ENCODE results near the gene UBTF. TPM values are rescaled to one million over a fixed set of nuclear protein-coding genes. Genes with fewer than 3 reads are reported as not detected.

Gene UBTF
- total RNA-seq, 1 donor from 2014 or later = 23.7 TPM

GRCh38 chr17:44212507-44213402, 6.7 kb downstream of the UBTF start:
- no peak overlapping the region for H3K27ac Mint-ChIP-seq
- peaks cover 17% of the 10 kb centered on the region for H3K4me1 Mint-ChIP-seq

GRCh38 chr17:44211281-44212265, 7.9 kb downstream of the UBTF start:
- H3F3A ChIP-seq (ENCODE audit: low read depth) = peaks cover 25% of the 10 kb centered on the region
- no peak overlapping the region for H3K9ac ChIP-seq
- H3K4me3 Mint-ChIP-seq = no peak overlapping the region
- H2AFZ ChIP-seq (replicated peaks) = no peak overlapping the region
- peaks cover 4% of the 10 kb centered on the region for H3K27me3 Mint-ChIP-seq (ENCODE audit: insufficient read depth, low read depth)
- H4K20me1 ChIP-seq (ENCODE audit: low read depth) = peaks cover 35% of the 10 kb centered on the region
- H3K79me2 ChIP-seq (ENCODE audit: low read depth) = peaks cover 12% of the 10 kb centered on the region
- TF ChIP-seq EZH2 (IDR thresholded peaks at IDR 0.05) = no peak
- TF ChIP-seq EZH2phosphoT487 (IDR thresholded peaks at IDR 0.05) = no peak
- TF ChIP-seq CTCF (IDR thresholded peaks at IDR 0.05) = no peak
- H3K4me2 ChIP-seq = no peak overlapping the region
- peaks cover 3% of the 10 kb centered on the region for H3K36me3 ChIP-seq
- H3K27me3 ChIP-seq = no peaks in the 10 kb centered on the region
- no peaks in the 10 kb centered on the region for H3K4me1 ChIP-seq
- no peak overlapping the region for H3K27ac Mint-ChIP-seq
- H3K4me1 Mint-ChIP-seq = peaks cover 8% of the 10 kb centered on the region
- no peak overlapping the region for H3K27ac ChIP-seq
- no peak for DNase-seq (ENCODE audit: low spot score)
- peaks cover 20% of the 10 kb centered on the region for H3K36me3 Mint-ChIP-seq
- H3K4me3 ChIP-seq = no peak overlapping the region
- H3K9me3 Mint-ChIP-seq = no peaks in the 10 kb centered on the region
- H3K9me3 ChIP-seq (ENCODE audit: low read depth) = no peaks in the 10 kb centered on the region

More at GRCh38 chr17:44212507-44213402, 6.7 kb downstream of the UBTF start:
- H3F3A ChIP-seq (ENCODE audit: low read depth) = peaks cover 23% of the 10 kb centered on the region
- no peaks in the 10 kb centered on the region for H3K27me3 ChIP-seq
- no peak overlapping the region for H3K4me3 ChIP-seq
- DNase-seq (ENCODE audit: low spot score) = no peak
- H3K36me3 Mint-ChIP-seq = peaks cover 21% of the 10 kb centered on the region
- peaks cover 3% of the 10 kb centered on the region for H3K36me3 ChIP-seq
- H4K20me1 ChIP-seq (ENCODE audit: low read depth) = peaks cover 47% of the 10 kb centered on the region
- H2AFZ ChIP-seq (replicated peaks) = no peak overlapping the region
- H3K4me2 ChIP-seq = no peak overlapping the region
- no peak overlapping the region for H3K9ac ChIP-seq
- TF ChIP-seq EZH2 (IDR thresholded peaks at IDR 0.05) = no peak
- TF ChIP-seq CTCF (IDR thresholded peaks at IDR 0.05) = no peak
- TF ChIP-seq EZH2phosphoT487 (IDR thresholded peaks at IDR 0.05) = no peak
- H3K4me1 ChIP-seq = peaks cover 1% of the 10 kb centered on the region
- no peaks in the 10 kb centered on the region for H3K9me3 Mint-ChIP-seq
- H3K79me2 ChIP-seq (ENCODE audit: low read depth) = peaks cover 24% of the 10 kb centered on the region
- no peaks in the 10 kb centered on the region for H3K9me3 ChIP-seq (ENCODE audit: low read depth)
- H3K27ac ChIP-seq = no peak overlapping the region
- H3K4me3 Mint-ChIP-seq = no peak overlapping the region
- H3K27me3 Mint-ChIP-seq (ENCODE audit: insufficient read depth, low read depth) = peaks cover 8% of the 10 kb centered on the region

GRCh38 chr17:44210342-44211192, 8.9 kb downstream of the UBTF start:
- Histone ChIP-seq H3K79me2 (ENCODE audit: low read depth) (peaks cover 2% of the 10 kb centered on the region), H3F3A (ENCODE audit: low read depth) (peaks cover 20% of the 10 kb centered on the region), H4K20me1 (ENCODE audit: low read depth) (peaks cover 25% of the 10 kb centered on the region), H3K9me3 (ENCODE audit: low read depth) (no peaks in the 10 kb centered on the region), H3K27ac (no peak overlapping the region), H3K36me3 (peaks cover 3% of the 10 kb centered on the region), H3K4me3 (no peak overlapping the region), H3K9ac (no peak overlapping the region), H3K4me1 (no peaks in the 10 kb centered on the region), H2AFZ (replicated peaks) (no peak overlapping the region), H3K4me2 (peak overlapping the region; percentile 56), H3K27me3 (no peaks in the 10 kb centered on the region)
- Mint-ChIP-seq H3K27ac (no peak overlapping the region), H3K27me3 (ENCODE audit: insufficient read depth, low read depth) (peaks cover 4% of the 10 kb centered on the region), H3K9me3 (no peaks in the 10 kb centered on the region), H3K4me1 (peaks cover 8% of the 10 kb centered on the region), H3K36me3 (peaks cover 21% of the 10 kb centered on the region), H3K4me3 (no peak overlapping the region)
- no peak for TF ChIP-seq EZH2 (IDR thresholded peaks at IDR 0.05)
- peak; percentile 88 for TF ChIP-seq CTCF (IDR thresholded peaks at IDR 0.05)
- DNase-seq (ENCODE audit: low spot score) = peak; percentile 92

Data from neural progenitor cell (in vitro differentiated cells).